Measurements from ENCODE around the gene MTRF1. TPM values are rescaled to one million over a fixed set of nuclear protein-coding genes. Genes with fewer than 3 reads are reported as not detected.

MTRF1 gene
- total and polyA plus RNA-seq, 2 of the 8 experiments (the other 6 are each of a cell fraction or from before 2014, with no cell fraction given): 8.0 to 19.2 TPM

DNA sequence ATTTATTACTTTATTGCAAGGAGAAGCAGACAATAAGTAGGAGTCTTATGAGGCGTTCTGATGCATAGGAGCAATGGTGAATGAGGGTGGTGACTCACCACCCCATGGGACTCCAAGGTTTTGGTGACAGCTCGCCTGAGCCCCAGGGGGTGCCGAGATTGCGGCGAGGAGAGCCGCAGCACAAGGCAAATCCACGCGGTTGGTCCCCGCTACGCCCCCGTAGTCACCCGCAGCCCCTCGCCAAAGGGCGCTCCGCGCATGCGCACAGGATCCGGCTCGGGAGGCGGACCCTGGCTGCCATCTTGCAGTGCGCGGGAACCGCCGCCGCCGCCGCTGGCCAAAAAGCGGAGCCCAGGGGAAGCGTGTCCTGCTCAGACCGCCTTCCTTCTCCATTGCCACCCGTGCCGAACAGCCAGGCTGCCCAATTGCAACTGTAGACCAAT, 47.6 kb upstream of the MTRF1 start, which contains the start of gene NAA16 (continued):
- no peak for TF ChIP-seq SAP30 (IDR thresholded peaks at IDR 0.05; ENCODE audit: insufficient read depth, insufficient replicate concordance, low read length)
- no peak for TF ChIP-seq TEAD4 (IDR thresholded peaks at IDR 0.05; ENCODE audit: low read depth, low read length)
- TF ChIP-seq E2F6 (IDR thresholded peaks at IDR 0.05): no peak; the same call in 1 of the 2 replicates
- TF ChIP-seq FOSL1 (IDR thresholded peaks at IDR 0.05; ENCODE audit: insufficient read depth, low read depth, low read length): no peak
- TF ChIP-seq, protein P1, sequence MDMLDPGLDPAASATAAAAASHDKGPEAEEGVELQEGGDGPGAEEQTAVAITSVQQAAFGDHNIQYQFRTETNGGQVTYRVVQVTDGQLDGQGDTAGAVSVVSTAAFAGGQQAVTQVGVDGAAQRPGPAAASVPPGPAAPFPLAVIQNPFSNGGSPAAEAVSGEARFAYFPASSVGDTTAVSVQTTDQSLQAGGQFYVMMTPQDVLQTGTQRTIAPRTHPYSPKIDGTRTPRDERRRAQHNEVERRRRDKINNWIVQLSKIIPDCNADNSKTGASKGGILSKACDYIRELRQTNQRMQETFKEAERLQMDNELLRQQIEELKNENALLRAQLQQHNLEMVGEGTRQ (IDR thresholded peaks at IDR 0.05; ENCODE audit: low read length): no peak
- TF ChIP-seq SIRT6 (IDR thresholded peaks at IDR 0.05; ENCODE audit: low read length): no peak
- no peak for TF ChIP-seq KDM4A (IDR thresholded peaks at IDR 0.05; ENCODE audit: low read depth, low read length, severe bottlenecking)
- TF ChIP-seq ATF3 (IDR thresholded peaks at IDR 0.05; ENCODE audit: insufficient read depth, low read depth, low read length): no peak
- TF ChIP-seq CBX8 (IDR thresholded peaks at IDR 0.05; ENCODE audit: borderline replicate concordance, low read depth, low read length): no peak
- no peak for TF ChIP-seq CTCF (IDR thresholded peaks at IDR 0.05; ENCODE audit: control extremely low read depth in 1 of 3, insufficient read depth in 1 of 3, low read depth in 1 of 3, low read length in 3 of 3)
- TF ChIP-seq POU5F1 (IDR thresholded peaks at IDR 0.05; ENCODE audit: low read depth, low read length): no peak

Data from H1 (cell line).